Right ventricle myocardium superior (tissue), 1 donor: Measurements from ENCODE around the gene RETREG2. TPM values are rescaled to one million over a fixed set of nuclear protein-coding genes. Genes with fewer than 3 reads are reported as not detected.
A peak's percentile ranks its signal among the peaks of the same experiment; 100 is the strongest.

Experiments
- ATAC-seq: fragments of 200-7000 bp; cut with Tn5 transposase; one replicate; pipeline ENCODE4 v1.9.1; 2020; ENCODE audit warnings: mild to moderate bottlenecking; ENCODE audit not compliant: poor library complexity
- DNase-seq: peaks from one replicate; pipeline ENCODE4 v3.0.0-alpha.2; 2020
- intact Hi-C: fragments of 100-400 bp; cut with DNase I; formaldehyde crosslinking; loops from one replicate; pipeline ENCODE4 v1.11.2; 2022
- long read RNA-seq: library from polyadenylated mRNA; unstranded; transcript quantifications from one replicate; pipeline ENCODE4 v2.0.0, GENCODE V29; 2021
- total RNA-seq: library from RNA; stranded (reverse); fragmentation: NEBNext Ultra II Directional; extraction: Animal tissue kit (Norgen Biotek cat#: 25700); gene quantifications from one replicate; pipeline ENCODE4 v1.2.1, GENCODE V29; 2021
- donor health status: DM: no; HTN: yes; CAD: no; lungs with severe emphysema.

The RETREG2 gene
- 36.8 TPM for total RNA-seq
- long read RNA-seq, full-length matches to known transcripts = 96 of 128 reads
- long read RNA-seq, partial matches to known transcripts = 4 of 128 reads
- long read RNA-seq, other reads (novel, unspliced or antisense) = 28 of 128 reads

- peak; percentile 81 for ATAC-seq
- peak; percentile 90 for DNase-seq
- intact Hi-C loops = loop anchor here (5.0 kb wide), 2 partner anchors 40 to 120 kb away; partner anchors contain the start of gene ABCB6
These were observed at the start of gene RETREG2 for GRCh38 chr2:219177552-219178376. Gene RETREG2, plus strand, starts transcription at chr2:219178275. Its CDS starts 78 bp downstream, at chr2:219178353.

- intact Hi-C loops = no loop called here
- ATAC-seq (no peak), DNase-seq (no peak)
These were observed 49.7 kb upstream of the RETREG2 start for GRCh38 chr2:219128396-219128795.

DNA sequence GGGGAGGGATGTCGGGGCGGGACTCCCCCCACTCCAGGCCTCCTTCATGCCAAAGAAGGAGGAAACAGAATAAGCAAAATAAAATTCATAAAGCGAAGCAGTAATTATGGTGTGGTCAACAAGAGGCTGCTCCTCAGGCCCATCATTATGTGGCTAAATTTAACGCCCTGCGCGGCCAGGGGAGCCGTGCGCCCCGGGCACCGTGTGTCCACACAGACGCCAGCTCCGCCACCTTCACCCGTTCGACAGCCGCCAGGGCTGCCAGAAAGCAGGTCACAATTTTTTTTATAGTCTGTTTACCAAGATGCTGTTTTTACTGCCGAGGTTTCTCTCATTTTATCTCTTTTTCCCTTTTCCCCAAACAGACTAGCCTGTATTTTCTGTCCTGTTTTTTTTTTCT is 48.5 kb upstream of the RETREG2 start:
- ATAC-seq = no peak
- intact Hi-C loops = no loop called here
- no peak for DNase-seq

GRCh38 chr2:219131327-219131726 is 46.7 kb upstream of the RETREG2 start:
- intact Hi-C loops = no loop called here
- ATAC-seq (no peak), DNase-seq (no peak)

GRCh38 chr2:219131744-219132143 is 46.3 kb upstream of the RETREG2 start:
- DNase-seq (no peak), ATAC-seq (no peak)
- intact Hi-C loops = no loop called here

DNA sequence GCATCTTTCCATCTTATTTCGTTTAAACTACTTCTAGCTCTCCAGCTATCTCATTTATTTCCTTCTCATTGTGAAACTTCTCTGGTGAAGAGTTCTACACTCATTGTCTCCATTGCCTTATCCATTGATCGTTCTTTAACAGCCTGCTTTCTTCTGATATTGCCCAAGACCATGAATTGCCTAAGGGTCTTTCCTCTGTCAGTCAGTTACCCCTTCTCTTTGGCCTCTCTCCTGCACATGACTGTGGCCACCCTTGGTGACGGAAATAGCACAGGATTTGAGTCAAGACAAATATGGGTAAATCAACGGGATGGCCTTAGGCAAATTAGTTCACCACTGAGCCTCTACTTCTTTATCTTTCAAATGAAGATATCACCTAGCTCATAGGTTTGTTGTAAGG is 44.1 kb upstream of the RETREG2 start:
- intact Hi-C loops = no loop called here
- DNase-seq = no peak
- ATAC-seq = no peak

DNA sequence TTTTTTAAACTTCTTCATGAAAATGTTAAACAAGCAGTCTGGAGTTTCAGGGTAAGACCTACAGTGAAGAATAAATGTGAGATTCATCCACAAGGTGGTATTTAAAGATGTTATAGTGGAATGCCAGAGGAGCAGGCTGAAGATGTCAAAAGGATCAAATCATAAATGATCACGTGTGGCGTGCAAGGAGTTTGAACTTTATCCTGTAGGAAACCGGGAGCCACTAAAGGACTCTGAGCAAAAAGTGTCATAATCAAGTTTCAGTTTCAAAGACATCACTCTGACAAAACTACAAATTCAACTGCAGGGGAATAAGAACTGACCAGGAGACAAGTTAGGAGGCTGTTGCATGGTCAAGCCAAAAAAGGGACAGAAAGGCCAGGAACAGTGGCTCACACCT is 37.4 kb upstream of the RETREG2 start:
- ATAC-seq (no peak), DNase-seq (no peak)
- intact Hi-C loops = no loop called here

DNA sequence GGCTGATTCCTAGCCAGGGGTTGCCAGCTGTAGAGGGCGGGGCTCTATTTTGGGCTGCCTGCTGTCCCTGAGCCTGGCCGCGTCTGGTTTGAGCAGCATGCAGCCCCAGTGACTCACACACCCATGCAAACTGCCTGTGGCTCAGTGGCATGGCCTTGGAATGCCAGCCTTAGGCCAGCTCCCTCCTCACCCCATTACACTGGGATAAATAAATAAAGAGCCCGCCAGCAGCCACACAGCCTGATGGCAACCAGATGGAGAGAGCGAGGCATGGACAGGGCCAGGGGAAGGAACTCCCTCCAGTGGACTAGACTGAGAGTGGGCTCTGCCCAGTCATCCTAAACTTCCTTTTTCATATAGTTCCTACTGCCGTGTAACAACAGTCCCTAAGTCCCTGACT is 35.7 kb upstream of the RETREG2 start:
- no peak for DNase-seq
- intact Hi-C loops = no loop called here
- no peak for ATAC-seq

GRCh38 chr2:219149667-219150066 is 28.4 kb upstream of the RETREG2 start:
- DNase-seq (no peak), ATAC-seq (no peak)
- intact Hi-C loops = loop anchor here (5.0 kb wide), 2 partner anchors 77 to 92 kb away; no protein-coding TSS in a partner anchor

DNA sequence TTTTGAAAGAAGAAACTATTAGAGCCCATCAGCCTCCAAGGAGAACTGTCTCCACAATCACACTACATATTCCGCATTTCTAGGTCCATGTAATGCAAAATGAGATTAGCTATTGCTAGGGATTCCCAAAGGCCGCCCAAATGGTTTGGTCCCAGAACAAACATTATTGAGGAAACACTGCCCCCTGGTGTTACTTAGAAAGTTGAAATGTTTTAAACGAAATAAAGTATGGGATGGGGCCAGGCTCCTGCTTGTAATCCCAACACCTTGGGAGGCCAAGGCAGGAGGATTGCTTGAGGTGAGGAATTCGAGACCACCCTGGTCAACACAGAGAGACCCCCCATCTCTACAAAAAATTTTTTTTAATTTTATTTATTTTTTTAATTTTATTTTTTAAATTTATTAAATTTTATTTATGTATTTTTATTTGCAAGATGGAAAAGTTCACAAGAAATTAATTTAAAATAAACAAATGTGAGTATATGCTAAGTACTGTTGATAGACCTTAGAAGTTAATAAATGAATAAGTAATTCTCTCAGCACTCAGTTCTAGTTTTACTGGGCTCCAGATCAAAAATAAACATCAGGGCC is 22.9 kb upstream of the RETREG2 start:
- DNase-seq = no peak
- peak; percentile 66 for ATAC-seq
- intact Hi-C loops = no loop called here

GRCh38 chr2:219157396-219157795 is 20.7 kb upstream of the RETREG2 start:
- ATAC-seq (no peak), DNase-seq (no peak)
- intact Hi-C loops = no loop called here

DNA sequence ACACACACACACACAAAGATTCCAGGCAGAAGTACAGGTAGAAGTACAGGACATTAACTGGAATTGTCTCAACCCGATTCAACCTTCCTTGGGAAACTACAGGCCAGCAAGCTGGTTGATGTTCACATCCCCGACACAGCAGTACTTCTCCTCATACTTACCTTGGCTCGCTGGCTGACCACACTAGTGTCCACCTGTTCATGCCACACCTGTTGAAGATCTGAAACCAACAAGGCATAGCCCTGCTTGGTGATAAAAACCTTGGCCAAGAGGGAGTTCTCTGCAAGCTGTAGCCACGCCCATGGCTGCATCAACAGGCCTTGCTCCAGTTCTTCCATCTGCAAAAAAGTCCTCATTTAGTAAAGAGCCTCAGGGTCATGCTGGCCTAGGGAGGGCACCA is 20.1 kb upstream of the RETREG2 start:
- ATAC-seq (no peak), DNase-seq (no peak)
- intact Hi-C loops = no loop called here

- DNase-seq (no peak), ATAC-seq (no peak)
- intact Hi-C loops = no loop called here
These were observed 19.5 kb upstream of the RETREG2 start for GRCh38 chr2:219158586-219158985.

DNA sequence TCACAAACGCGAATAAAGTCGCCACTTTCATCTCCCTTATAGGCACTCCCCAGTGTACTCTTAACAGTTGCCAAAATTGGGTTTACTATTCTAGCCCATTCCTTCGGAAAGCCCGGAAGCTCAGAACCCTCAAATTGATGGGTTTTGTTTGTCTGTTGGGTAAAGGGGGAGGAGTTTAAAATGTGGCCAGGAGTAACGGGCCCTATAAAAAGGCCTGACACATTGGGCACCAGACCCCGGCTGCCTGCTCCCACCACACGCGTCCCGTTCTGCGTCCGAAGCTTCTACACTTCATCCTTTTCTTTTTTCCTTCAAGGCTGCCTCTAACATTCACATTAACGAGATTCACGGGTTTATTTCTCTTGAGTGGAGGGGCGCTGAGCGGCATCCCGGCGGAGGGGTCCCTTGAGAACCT is 18.3 kb upstream of the RETREG2 start:
- ATAC-seq (no peak), DNase-seq (no peak)
- intact Hi-C loops = loop anchor here (2.0 to 5.0 kb wide), 2 partner anchors 139 to 228 kb away; partner anchors contain the start of gene DNPEP

GRCh38 chr2:219160186-219161017 is 17.7 kb upstream of the RETREG2 start, which contains the start of gene NHEJ1:
Gene NHEJ1, minus strand, starts transcription at chr2:219160815. Its CDS starts 2,453 bp downstream, at chr2:219158362.
- DNase-seq = peak; percentile 99
- intact Hi-C loops = loop anchor here (2.0 to 5.0 kb wide), 2 partner anchors 138 to 227 kb away; partner anchors contain the start of gene DNPEP
- peak; percentile 98 for ATAC-seq

DNA sequence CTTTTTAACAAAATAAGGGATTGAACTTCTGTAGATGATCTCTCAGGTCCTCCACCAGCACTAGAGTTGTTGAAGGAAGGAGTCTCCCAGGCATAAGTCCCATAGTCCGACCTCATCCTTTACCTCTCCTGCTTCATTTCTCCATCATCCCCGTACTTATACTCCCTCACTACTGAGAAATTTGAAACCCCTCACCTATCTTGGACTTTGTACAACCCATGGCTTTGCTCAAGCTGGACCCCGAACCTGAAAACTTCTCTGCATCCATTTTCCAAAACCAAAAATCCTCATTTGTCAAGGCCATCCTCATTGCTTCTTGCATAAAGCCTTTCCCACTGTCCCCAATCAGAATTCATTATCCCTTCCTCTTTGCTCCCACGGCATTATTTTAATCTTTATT is 17.0 kb upstream of the RETREG2 start:
- intact Hi-C loops = loop anchor here (2.0 to 5.0 kb wide), 2 partner anchors 138 to 226 kb away; partner anchors contain the start of gene DNPEP
- DNase-seq (no peak), ATAC-seq (no peak)

DNA sequence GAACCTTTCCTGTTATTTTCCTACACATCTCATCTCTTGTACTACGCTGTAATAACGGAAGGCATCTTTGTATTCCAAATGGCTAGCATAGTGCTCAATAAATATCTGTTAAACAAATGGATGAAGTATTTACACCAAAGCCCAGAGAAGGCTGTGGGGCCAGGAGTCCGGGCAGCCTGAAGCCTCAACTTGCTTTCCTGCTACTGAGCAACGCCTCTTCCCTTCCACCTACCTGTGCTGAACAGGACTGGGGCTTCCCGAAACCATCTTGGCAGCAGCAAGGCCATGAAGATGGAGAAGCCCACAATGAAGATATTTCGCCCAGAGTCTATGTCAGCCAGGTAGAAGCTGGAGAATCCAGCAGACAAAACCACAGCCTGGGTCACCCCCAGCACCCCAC is 14.9 kb upstream of the RETREG2 start:
- intact Hi-C loops = loop anchor here (5.0 kb wide), 1 partner anchor 224 kb away; the partner anchor contains the start of gene DNPEP
- ATAC-seq (no peak), DNase-seq (no peak)

- intact Hi-C loops = no loop called here
- no peak for DNase-seq
- ATAC-seq = no peak
These were observed 12.8 kb upstream of the RETREG2 start for GRCh38 chr2:219165058-219165911.
